A673 (cell line): ENCODE data around the gene S100A16. TPM values are rescaled to one million over a fixed set of nuclear protein-coding genes. Genes with fewer than 3 reads are reported as not detected.
"Not testable (repeated sequence)": the region's sequence is repeated elsewhere in the genome, so short reads cannot be mapped to it uniquely, and the experiment has no call there.

Source experiments
- BruUV-seq: library from RNA; stranded (reverse); fragments of 400-500 nt; replicated peaks from 2 replicates; lab custom pipeline; 2021; lab: Mats Ljungman, UMichigan
- CTCF ChIA-PET: fragments of 300-600 bp; sonication (Branson Sonifier 250); formaldehyde crosslinking; loops from one replicate; lab custom pipeline; 2022; ENCODE audit warnings: antibody characterized with exemption; lab: Charles Lee
- POLR2A ChIA-PET: fragments of 300-600 bp; sonication (Branson Sonifier 250); formaldehyde crosslinking; loops from one replicate; lab custom pipeline; 2022; ENCODE audit warnings: antibody characterized with exemption; ENCODE audit not compliant: low non-redundant PET; lab: Charles Lee
- DNase-seq: peaks from one replicate; pipeline ENCODE4 v3.0.0-alpha.2; 2015; ENCODE audit warnings: low spot score
- H3K27ac ChIP-seq: fragments of 200-600 bp; sonication (generic); 2 replicates; pipeline ENCODE4 v1.5.1; 2016; ENCODE audit warnings: mixed run types, low read depth, mild to moderate bottlenecking, mixed read lengths, antibody characterized with exemption, low read length; ENCODE audit not compliant: poor library complexity, severe bottlenecking
- H3K27me3 ChIP-seq: fragments of 200-600 bp; sonication (generic); replicated peaks from 2 replicates; pipeline ENCODE4 v1.6.1; 2017; ENCODE audit warnings: mixed run types, low read depth, mild to moderate bottlenecking, mixed read lengths, antibody characterized with exemption, low read length; ENCODE audit not compliant: insufficient read depth, poor library complexity
- H3K36me3 ChIP-seq: fragments of 200-600 bp; sonication (generic); 2 replicates; pipeline ENCODE4 v1.6.1; 2016; ENCODE audit warnings: mixed run types, mild to moderate bottlenecking, mixed read lengths, antibody characterized with exemption, low read length; ENCODE audit not compliant: insufficient read depth, poor library complexity, severe bottlenecking
- H3K4me1 ChIP-seq: fragments of 200-600 bp; sonication (generic); 2 replicates; pipeline ENCODE4 v1.6.1; 2017; ENCODE audit warnings: mixed run types, mild to moderate bottlenecking, mixed read lengths, antibody characterized with exemption, low read length; ENCODE audit not compliant: insufficient read depth, poor library complexity, severe bottlenecking
- H3K4me3 ChIP-seq: fragments of 200-600 bp; sonication (generic); 2 replicates; pipeline ENCODE4 v1.5.1; 2016; ENCODE audit warnings: low read depth, mixed run types, mild to moderate bottlenecking, mixed read lengths, low read length; ENCODE audit not compliant: poor library complexity, severe bottlenecking
- H3K9me3 ChIP-seq: fragments of 200-600 bp; sonication (generic); 2 replicates; pipeline ENCODE4 v1.6.1; 2016; ENCODE audit warnings: mixed run types, low read depth, mild to moderate bottlenecking, mixed read lengths, antibody characterized with exemption, low read length; ENCODE audit not compliant: poor library complexity, severe bottlenecking
- EZH2 ChIP-seq: fragments of 200-600 bp; sonication (generic); IDR thresholded peaks from 2 replicates; pipeline ENCODE4 v1.6.1; 2017; ENCODE audit warnings: borderline replicate concordance, low read depth, mild to moderate bottlenecking, mixed read lengths, antibody characterized with exemption, low read length; ENCODE audit not compliant: poor library complexity, severe bottlenecking
- intact Hi-C: fragments of 100-400 bp; cut with micrococcal nuclease; formaldehyde crosslinking; loops from one replicate; pipeline ENCODE4 v1.10.0; 2022; ENCODE audit not compliant: unreplicated experiment
- total RNA-seq: library from RNA; stranded (reverse); gene quantifications from 2 replicates; pipeline ENCODE4 v1.2.3, GENCODE V29; 2021
- TF ChIP-seq, protein P1 (sequence below): fragments of 300-800, 200-600 bp; sonication (generic); conservative IDR thresholded peaks from 2 replicates; pipeline ENCODE4 v1.5.1; 2017; ENCODE audit warnings: low read depth, mild to moderate bottlenecking, antibody characterized with exemption, low read length, moderate library complexity, mixed read lengths

S100A16 gene
- total RNA-seq, 1 experiment from 2014 or later: 0.43 TPM

DNA sequence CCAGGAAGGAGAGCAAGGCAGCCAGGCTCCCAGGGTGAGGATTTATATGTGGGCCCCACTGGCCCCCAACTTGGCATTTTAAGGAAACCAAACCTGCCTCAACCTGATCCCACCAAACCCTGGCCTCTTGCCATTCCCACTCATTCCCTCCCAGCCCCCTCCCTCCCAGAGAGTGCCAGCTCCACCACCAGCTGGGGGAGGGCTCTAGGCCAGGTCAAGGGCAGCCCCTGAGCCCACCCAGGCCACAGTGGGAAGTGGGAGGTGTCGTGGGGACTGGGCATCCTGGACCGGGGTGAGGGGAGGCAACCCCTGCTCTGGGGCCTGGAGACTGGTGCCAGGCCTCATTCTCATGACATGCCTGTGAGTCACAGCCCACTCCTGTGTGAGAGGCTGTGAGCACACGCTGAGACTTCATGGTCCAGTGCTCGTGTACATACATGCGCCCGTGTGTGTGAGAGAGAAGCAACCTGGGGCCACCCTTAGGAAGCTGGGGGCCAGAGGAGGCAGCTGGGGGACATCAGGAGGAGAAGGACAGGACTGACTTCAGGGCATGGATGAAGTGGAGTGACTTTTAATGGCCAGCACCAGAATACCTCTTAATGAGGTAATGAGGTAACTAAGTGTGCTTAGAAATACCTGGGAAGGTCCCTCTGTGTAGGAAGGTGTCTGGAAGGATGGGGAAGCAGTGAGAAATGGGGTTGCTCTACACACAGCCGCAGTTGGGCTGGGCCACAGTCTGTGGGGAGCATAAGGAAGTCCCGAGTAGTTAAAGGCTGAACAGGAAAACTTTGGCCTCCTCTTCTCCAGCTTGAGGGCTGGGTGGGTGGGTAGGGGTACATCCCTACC lies 47.2 kb downstream of the S100A16 start, which contains the start of gene S100A2:
S100A2 (minus strand) TSS at position 316 of the 846 bp plus-strand sequence. CDS start 1,967 bp downstream, outside the sequence.
- Histone ChIP-seq H3K27me3 (no peaks in the 10 kb centered on the region), H3K4me1 (peaks cover 30% of the 10 kb centered on the region), H3K27ac (peak within 1 kb of the TSS; percentile 60), H3K4me3 (no peak within 1 kb of the TSS), H3K9me3 (no peaks in the 10 kb centered on the region), H3K36me3 (no peaks in the 10 kb centered on the region)
- ChIA-PET POLR2A (no interaction called here), CTCF (interaction anchor here (1.0 to 1.1 kb wide), 2 partner anchors 32 to 55 kb away, joined by 5 read pairs; no protein-coding TSS in a partner anchor)
- BruUV-seq: no TSS peak
- intact Hi-C loops: no loop called here
- DNase-seq: peak; percentile 77
- TF ChIP-seq, protein P1, sequence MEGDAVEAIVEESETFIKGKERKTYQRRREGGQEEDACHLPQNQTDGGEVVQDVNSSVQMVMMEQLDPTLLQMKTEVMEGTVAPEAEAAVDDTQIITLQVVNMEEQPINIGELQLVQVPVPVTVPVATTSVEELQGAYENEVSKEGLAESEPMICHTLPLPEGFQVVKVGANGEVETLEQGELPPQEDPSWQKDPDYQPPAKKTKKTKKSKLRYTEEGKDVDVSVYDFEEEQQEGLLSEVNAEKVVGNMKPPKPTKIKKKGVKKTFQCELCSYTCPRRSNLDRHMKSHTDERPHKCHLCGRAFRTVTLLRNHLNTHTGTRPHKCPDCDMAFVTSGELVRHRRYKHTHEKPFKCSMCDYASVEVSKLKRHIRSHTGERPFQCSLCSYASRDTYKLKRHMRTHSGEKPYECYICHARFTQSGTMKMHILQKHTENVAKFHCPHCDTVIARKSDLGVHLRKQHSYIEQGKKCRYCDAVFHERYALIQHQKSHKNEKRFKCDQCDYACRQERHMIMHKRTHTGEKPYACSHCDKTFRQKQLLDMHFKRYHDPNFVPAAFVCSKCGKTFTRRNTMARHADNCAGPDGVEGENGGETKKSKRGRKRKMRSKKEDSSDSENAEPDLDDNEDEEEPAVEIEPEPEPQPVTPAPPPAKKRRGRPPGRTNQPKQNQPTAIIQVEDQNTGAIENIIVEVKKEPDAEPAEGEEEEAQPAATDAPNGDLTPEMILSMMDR: no peak
- TF ChIP-seq EZH2: no peak

DNA sequence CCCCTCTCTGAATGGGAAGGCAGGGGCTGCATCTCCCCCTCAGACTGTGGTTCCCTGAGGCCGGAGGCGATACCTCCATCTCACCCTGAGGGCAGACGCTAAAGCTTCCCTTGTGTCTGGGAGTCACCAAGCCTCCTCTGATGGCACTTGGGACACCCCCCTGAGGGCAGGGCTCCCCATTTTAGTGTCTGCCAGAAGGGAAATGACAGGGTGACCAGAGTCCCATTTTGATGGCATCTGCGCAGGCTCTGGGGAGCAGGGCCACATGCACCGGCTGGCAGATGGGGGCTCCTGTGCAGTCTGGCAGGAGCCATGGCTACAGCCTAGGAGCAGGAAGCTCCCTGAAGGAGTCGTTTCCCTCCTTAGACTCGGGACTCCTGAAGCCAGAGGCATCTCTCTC lies 48.9 kb downstream of the S100A16 start:
- Histone ChIP-seq H3K27me3 (no peaks in the 10 kb centered on the region), H3K4me3 (no peak overlapping the region), H3K27ac (peak overlapping the region; percentile 33), H3K9me3 (no peaks in the 10 kb centered on the region), H3K4me1 (peaks cover 30% of the 10 kb centered on the region), H3K36me3 (no peaks in the 10 kb centered on the region)
- intact Hi-C loops: no loop called here
- ChIA-PET POLR2A (no interaction called here), CTCF (no interaction called here)
- DNase-seq: no peak
- TF ChIP-seq EZH2: no peak
- TF ChIP-seq, protein P1: no peak
- BruUV-seq: no TSS peak

DNA sequence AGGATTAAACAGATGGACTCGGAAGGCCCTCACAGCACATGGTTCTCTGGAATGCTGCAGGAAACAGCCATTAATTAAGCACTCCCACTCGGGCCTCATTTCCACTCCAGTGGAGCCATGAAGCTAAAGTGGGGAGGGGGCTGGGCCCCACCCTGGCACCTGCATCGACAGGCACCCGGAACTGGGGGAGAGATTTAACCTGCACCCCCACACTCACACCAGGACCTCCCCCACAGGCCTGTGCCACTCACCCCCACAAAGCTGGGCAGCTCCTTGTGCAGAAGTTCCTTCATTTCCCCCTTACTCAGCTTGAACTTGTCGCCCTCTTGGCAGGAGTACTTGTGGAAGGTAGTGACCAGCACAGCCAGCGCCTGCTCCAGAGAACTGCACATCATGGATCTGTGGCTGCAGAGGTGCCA lies 49.4 kb downstream of the S100A16 start:
- no peak for DNase-seq
- TF ChIP-seq EZH2: no peak
- TF ChIP-seq, protein P1: no peak
- Histone ChIP-seq H3K27ac (no peak overlapping the region), H3K9me3 (no peaks in the 10 kb centered on the region), H3K36me3 (no peaks in the 10 kb centered on the region), H3K4me3 (no peak overlapping the region), H3K27me3 (no peaks in the 10 kb centered on the region), H3K4me1 (peaks cover 30% of the 10 kb centered on the region)
- ChIA-PET CTCF (no interaction called here), POLR2A (no interaction called here)
- no TSS peak for BruUV-seq
- intact Hi-C loops: no loop called here

DNA sequence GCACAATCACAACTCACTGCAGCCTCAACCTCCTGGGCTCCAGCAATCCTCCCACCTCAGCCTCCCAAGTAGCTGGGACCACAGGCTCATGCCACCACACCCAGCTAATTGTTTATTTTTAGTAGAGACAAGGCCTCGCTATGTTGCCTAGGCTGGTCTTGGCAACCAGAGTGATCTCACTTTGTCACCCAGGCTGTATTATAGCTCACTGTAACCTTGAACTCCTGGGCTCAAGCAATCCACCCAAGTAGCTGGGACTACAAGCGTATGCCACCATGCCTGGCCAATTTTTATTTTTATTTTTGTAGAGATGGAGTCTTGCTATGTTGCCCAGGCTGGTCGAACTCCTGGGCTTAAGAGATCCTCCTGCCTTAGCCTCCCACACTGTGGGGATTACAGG lies 50.9 kb downstream of the S100A16 start:
- DNase-seq, H3K9me3 ChIP-seq, POLR2A ChIA-PET, intact Hi-C loops, H3K36me3 ChIP-seq, H3K4me3 ChIP-seq, CTCF ChIA-PET, H3K27ac ChIP-seq, H3K27me3 ChIP-seq, BruUV-seq: not testable (repeated sequence)
- peaks cover 20% of the 10 kb centered on the region for H3K4me1 ChIP-seq
